Measurements from ENCODE around the gene TRAPPC3. TPM values are rescaled to one million over a fixed set of nuclear protein-coding genes. Genes with fewer than 3 reads are reported as not detected.
"Not testable (repeated sequence)": the region's sequence is repeated elsewhere in the genome, so short reads cannot be mapped to it uniquely, and the experiment has no call there.

TRAPPC3 gene
- total RNA-seq, result 10 to 100 TPM; 62.4 to 63.0 TPM
- long read RNA-seq, transcript TRAPPC3-204 (5 exons, 1,265 nt), result major isoform, 39 of 42 reads
- long read RNA-seq, partial matches to known transcripts, result 0 of 42 reads
- long read RNA-seq, other reads (novel, unspliced or antisense), result 0 of 42 reads

- peak; percentile 100 for DNase-seq
- ATAC-seq, result peak; percentile 89
- intact Hi-C loops (cut with DNase I, micrococcal nuclease), result loop anchor here in 1 of 2 donors (5.0 kb wide), 1 partner anchor 138 kb away; no protein-coding TSS in a partner anchor
Observed at GRCh38 chr1:36149237-36149972, at the start of gene TRAPPC3. TSS of gene TRAPPC3 (minus strand) at chr1:36149486. CDS start at chr1:36149378, 108 bp downstream.

- ATAC-seq (no peak), DNase-seq (no peak)
- intact Hi-C loops (cut with DNase I, micrococcal nuclease), result no loop called here
Observed at GRCh38 chr1:36198641-36199040, 49.4 kb upstream of the TRAPPC3 start.

- ATAC-seq; DNase-seq; intact Hi-C loops (cut with DNase I, micrococcal nuclease): not testable (repeated sequence)
Observed at GRCh38 chr1:36196805-36197204, 47.5 kb upstream of the TRAPPC3 start.

- intact Hi-C loops (cut with DNase I, micrococcal nuclease), result loop anchor here in 1 of 2 donors (10.0 kb wide), 1 partner anchor 97 kb away; no protein-coding TSS in a partner anchor
- ATAC-seq, result peak; percentile 99
- peak; percentile 85 to 86 for DNase-seq
Observed at GRCh38 chr1:36187800-36188593, 38.7 kb upstream of the TRAPPC3 start.

GRCh38 chr1:36183309-36183856, 34.1 kb upstream of the TRAPPC3 start:
- ATAC-seq (no peak), DNase-seq (peak in 1 of 2 donors; percentile 58)
- intact Hi-C loops (cut with DNase I, micrococcal nuclease), result loop anchor here in 1 of 2 donors (10.0 kb wide), 1 partner anchor 101 kb away; no protein-coding TSS in a partner anchor

- ATAC-seq (no peak), DNase-seq (no peak)
- intact Hi-C loops (cut with DNase I, micrococcal nuclease), result loop anchor here in 1 of 2 donors (10.0 kb wide), 1 partner anchor 102 kb away; no protein-coding TSS in a partner anchor
Observed at GRCh38 chr1:36182734-36183133, 33.4 kb upstream of the TRAPPC3 start.

GRCh38 chr1:36179220-36179600, 29.9 kb upstream of the TRAPPC3 start:
- DNase-seq (no peak), ATAC-seq (no peak)
- intact Hi-C loops (cut with DNase I, micrococcal nuclease), result no loop called here

- ATAC-seq (peak; percentile 95), DNase-seq (peak; percentile 89 to 90)
- intact Hi-C loops (cut with DNase I, micrococcal nuclease), result no loop called here
Observed at GRCh38 chr1:36178471-36179219, 29.4 kb upstream of the TRAPPC3 start.

GRCh38 chr1:36177589-36178431, 28.5 kb upstream of the TRAPPC3 start:
- ATAC-seq (peak; percentile 22), DNase-seq (no peak)
- intact Hi-C loops (cut with DNase I, micrococcal nuclease), result no loop called here

GRCh38 chr1:36176106-36176949, 27.0 kb upstream of the TRAPPC3 start:
- intact Hi-C loops (cut with DNase I, micrococcal nuclease), result no loop called here
- no peak for DNase-seq
- ATAC-seq, result no peak

- DNase-seq (peak in 1 of 2 donors; percentile 61), ATAC-seq (no peak)
- intact Hi-C loops (cut with DNase I, micrococcal nuclease), result no loop called here
Observed at GRCh38 chr1:36175137-36176095, 26.1 kb upstream of the TRAPPC3 start.

GRCh38 chr1:36174713-36175112, 25.4 kb upstream of the TRAPPC3 start:
- intact Hi-C loops (cut with DNase I, micrococcal nuclease), result no loop called here
- DNase-seq (no peak), ATAC-seq (no peak)

GRCh38 chr1:36172983-36173382, 23.7 kb upstream of the TRAPPC3 start:
- no peak for ATAC-seq
- DNase-seq, result no peak
- intact Hi-C loops (cut with DNase I, micrococcal nuclease), result no loop called here

- no peak for DNase-seq
- intact Hi-C loops (cut with DNase I, micrococcal nuclease), result no loop called here
- ATAC-seq, result no peak
Observed at GRCh38 chr1:36172017-36172747, 22.9 kb upstream of the TRAPPC3 start.

All from left colon (tissue), 2 donors.